Occipital lobe (tissue), 2 donors: ENCODE measurements around the gene NFIX. TPM values are rescaled to one million over a fixed set of nuclear protein-coding genes. Genes with fewer than 3 reads are reported as not detected.
A peak's percentile ranks its signal among the peaks of the same experiment; 100 is the strongest.

Source experiments
- DNase-seq: peaks from one replicate; lab custom pipeline; 2025; lab: John Stamatoyannopoulos, UW
- total RNA-seq: library from RNA; depleted of rRNA; stranded (reverse); fragments of >200 nt; gene quantifications from one replicate; pipeline ENCODE4 v1.2.3, GENCODE V29; 2014

Gene NFIX
- total RNA-seq, 1 donor from 2014 or later: 124 TPM

GRCh38 chr19:12987190-12987589 lies 8.1 kb upstream of the NFIX start:
- DNase-seq: no peak

- no peak for DNase-seq
Measured at GRCh38 chr19:12987781-12988180, 7.5 kb upstream of the NFIX start.

- no peak for DNase-seq
Measured at GRCh38 chr19:12990431-12990830, 4.8 kb upstream of the NFIX start.

- DNase-seq: no peak
Measured at GRCh38 chr19:12990853-12991252, 4.4 kb upstream of the NFIX start.

- no peak for DNase-seq
Measured at GRCh38 chr19:12991296-12991695, 4.0 kb upstream of the NFIX start.

- DNase-seq: no peak
Measured at GRCh38 chr19:12992729-12993128, 2.5 kb upstream of the NFIX start.

GRCh38 chr19:12993562-12993961 lies 1.7 kb upstream of the NFIX start:
- DNase-seq: no peak

- DNase-seq: no peak
Measured at GRCh38 chr19:12995596-12996405, 526 bp downstream of the NFIX start.

- no peak for DNase-seq
Measured at GRCh38 chr19:12996406-12997094, 1.3 kb downstream of the NFIX start.

- DNase-seq: no peak
Measured at GRCh38 chr19:12997179-12997966, 2.1 kb downstream of the NFIX start.

- no peak for DNase-seq
Measured at GRCh38 chr19:12997967-12998940, 3.0 kb downstream of the NFIX start.

GRCh38 chr19:13001166-13001501 lies 5.9 kb downstream of the NFIX start:
- DNase-seq: no peak

- peak; percentile 84 for DNase-seq
Measured at GRCh38 chr19:13001502-13002165, 6.4 kb downstream of the NFIX start.

GRCh38 chr19:13002166-13002898 lies 7.1 kb downstream of the NFIX start:
- peak; percentile 93 for DNase-seq

- DNase-seq: no peak
Measured at GRCh38 chr19:13003081-13003480, 7.8 kb downstream of the NFIX start.

GRCh38 chr19:13004273-13004672 lies 9.0 kb downstream of the NFIX start:
- DNase-seq: no peak

- no peak for DNase-seq
Measured at GRCh38 chr19:13005253-13005652, 10.0 kb downstream of the NFIX start.

GRCh38 chr19:13005861-13006370 lies 10.6 kb downstream of the NFIX start:
- no peak for DNase-seq

GRCh38 chr19:13006431-13007281 lies 11.4 kb downstream of the NFIX start:
- DNase-seq: peak; percentile 36
